DMS153 treated with DMSO at 0.1 percent for 48 hours (cell line): ENCODE data around the gene PARP8.
"Not testable (repeated sequence)": the region's sequence is repeated elsewhere in the genome, so short reads cannot be mapped to it uniquely, and the experiment has no call there.

Experiments
- DNase-seq: peaks from one replicate; lab custom pipeline; 2025; ENCODE audit not compliant: unreplicated experiment; lab: John Stamatoyannopoulos, UW

The PARP8 gene

DNA sequence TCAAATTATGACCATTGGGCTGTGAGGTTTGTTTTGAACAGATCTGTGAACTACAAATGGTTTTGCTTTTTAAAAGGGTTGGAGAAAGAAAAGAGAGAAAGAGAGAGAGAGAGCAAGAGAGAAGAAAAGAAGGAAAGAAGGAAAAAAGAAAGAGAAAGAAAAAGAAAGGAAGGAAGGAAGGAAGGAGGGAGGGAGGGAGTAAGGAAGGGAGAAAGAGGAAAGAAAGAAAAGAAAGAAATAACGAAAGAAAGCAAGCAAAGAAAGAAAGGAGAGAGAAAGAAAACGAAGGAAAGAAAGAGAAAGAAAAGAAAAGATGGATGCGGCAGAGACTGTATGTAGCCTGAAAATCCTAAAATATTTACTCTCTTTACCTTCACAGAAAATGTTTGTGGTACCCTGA is 104.0 kb downstream of the PARP8 start:
- no peak for DNase-seq

- not testable (repeated sequence) for DNase-seq
These were observed 108.2 kb downstream of the PARP8 start for GRCh38 chr5:50774446-50775175.

DNA sequence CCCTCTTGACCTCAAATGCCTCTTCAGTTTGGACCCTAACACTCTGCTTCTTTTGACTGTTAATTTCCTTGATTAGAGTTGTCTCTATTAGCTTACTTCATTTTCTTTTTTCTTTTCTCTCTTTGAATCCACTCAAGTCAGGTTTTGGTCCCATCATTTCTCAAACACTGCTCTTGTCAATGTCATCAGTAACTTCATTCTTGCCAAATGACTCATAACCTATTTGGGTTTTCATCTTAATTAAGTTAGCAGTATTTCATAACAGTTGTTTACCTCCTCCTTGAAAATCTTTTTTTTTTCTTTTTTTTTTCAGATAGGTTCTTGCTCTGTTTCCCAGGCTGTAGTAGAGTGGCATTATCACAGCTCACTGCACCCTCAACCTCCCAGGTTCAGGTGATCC is 119.6 kb downstream of the PARP8 start:
- DNase-seq = no peak

DNA sequence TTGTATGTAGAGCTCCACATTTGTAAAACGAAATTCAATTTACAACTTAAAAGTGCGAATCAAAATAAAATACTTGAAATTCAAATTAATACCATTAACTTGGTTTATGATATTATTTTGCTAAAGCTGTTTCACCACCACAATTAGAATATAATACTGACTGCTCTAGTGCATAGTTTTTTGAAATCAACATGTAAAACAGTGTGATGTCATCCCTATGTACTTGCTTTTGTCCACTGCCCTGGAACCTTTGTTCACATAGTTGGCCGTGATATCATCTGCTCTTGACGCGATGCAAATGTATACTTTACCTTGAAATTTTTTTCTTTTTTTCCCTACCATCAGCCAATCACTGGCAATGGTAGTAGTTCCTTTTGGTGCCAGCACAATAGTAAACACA is 125.4 kb downstream of the PARP8 start:
- DNase-seq = no peak

- DNase-seq = no peak
These were observed 126.4 kb downstream of the PARP8 start for GRCh38 chr5:50792843-50793242.

GRCh38 chr5:50794812-50795211 is 128.4 kb downstream of the PARP8 start:
- no peak for DNase-seq

- no peak for DNase-seq
These were observed 131.6 kb downstream of the PARP8 start for GRCh38 chr5:50798002-50798401.

GRCh38 chr5:50799596-50799995 is 133.2 kb downstream of the PARP8 start:
- DNase-seq = no peak

DNA sequence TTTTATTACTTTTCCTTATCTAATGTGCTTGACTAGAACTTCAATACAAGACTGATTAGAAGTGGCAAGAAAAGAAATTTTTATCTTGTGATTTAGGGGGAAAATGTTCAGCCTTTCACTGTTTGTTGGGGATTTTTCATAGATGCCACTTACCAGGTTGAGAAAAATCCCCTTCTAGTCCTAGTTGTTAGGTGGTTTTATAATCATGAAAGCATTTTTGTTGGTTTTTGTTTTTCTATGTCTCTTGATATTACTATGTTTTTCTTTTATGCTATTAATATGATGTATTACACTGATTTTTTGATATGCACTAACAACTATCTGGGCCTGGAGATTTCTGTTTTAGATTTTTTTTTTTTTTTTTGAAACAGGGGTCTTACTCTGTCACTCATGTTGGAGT is 134.0 kb downstream of the PARP8 start:
- no peak for DNase-seq

DNA sequence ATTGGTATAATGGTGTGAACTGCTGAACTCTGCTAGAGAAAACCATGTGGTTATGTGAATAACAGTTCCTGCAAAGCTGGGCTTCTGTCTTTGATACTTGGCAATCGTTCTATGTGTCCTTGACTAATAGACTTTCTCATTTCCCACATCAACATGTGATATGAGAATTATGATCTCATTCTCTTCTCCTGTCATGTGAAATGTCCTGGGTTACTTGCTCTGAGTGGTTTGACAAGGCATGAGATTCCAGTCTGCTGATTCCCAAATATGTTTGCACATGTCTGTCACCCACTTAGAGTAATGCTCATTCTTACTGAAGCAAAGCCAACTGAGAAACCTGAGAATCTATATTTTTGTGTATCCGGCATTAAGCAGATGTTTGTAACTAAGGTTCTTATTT is 141.2 kb downstream of the PARP8 start:
- DNase-seq = no peak

DNA sequence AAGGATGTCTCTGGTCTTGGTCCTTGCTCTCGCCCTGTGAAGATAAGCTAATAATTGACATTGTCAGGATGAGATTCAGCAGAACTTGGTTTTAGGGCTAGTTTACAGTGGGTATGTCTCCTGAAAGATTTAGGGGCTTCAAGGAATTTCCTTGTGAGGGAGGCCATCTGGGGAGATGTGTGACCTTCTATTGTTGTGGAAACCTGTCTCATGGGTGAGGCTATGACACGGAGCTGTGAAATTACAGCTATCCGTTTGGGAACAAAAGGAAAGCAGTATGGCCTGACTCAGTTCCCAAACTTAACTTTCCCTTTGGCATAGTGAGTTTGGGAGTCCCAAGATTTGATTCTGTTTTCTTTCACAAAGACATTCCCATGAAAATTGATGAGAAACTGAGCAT is 142.0 kb downstream of the PARP8 start:
- no peak for DNase-seq

DNA sequence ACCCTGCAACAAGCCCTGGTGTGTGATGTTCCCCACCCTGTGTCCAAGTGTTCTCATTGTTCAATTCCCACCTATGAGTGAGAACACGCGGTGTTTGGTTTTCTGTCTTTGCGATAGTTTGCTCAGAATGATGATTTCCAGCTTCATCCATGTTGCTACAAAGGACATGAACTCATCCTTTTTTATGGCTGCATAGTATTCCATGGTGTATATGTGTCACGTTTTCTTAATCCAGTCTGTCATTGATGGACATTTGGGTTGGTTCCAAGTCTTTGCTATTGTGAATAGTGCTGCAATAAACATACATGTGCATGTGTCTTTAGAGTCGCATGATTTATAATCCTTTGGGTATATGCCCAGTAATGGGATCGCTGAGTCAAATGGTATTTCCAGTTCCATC is 145.3 kb downstream of the PARP8 start:
- DNase-seq = not testable (repeated sequence)

DNA sequence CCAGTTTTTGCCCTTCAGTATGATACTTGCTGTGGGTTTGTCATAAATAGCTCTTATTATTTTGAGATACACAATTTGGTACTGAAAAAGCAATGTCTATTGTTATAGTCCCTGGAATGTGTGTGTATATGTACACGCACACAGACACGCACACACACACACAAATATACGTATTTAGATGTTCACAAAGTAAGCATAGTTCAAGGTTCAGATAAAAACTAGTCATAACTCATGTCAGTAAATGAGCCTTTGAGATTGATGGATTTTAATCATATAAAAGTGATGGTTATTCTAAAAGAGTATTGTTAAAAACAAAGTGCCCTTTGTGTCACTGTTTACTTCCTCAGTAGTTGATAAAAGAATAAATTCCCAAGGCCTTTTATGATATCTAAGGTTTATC is 147.3 kb downstream of the PARP8 start:
- DNase-seq = no peak

DNA sequence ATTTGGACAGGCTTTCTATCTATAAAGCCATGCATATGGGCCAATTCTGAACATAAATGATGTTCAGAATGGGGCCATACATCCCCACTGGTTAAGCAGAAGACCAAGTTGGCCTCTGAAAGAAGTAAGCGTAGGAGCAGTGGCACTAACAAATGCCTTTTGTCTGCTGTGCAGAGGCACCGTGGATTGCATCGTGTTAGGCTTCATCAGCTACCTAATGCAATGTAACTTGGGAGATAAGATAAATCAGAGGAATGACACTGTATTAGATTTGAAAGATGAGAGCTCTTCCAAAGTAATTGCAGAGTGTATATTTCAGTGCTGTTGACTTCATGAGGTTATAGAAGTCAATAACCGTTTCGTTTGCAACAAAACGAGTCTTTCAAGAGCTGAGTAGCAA is 148.1 kb downstream of the PARP8 start:
- no peak for DNase-seq

- no peak for DNase-seq
These were observed 155.6 kb downstream of the PARP8 start for GRCh38 chr5:50822046-50822445.

GRCh38 chr5:50822761-50823160 is 156.3 kb downstream of the PARP8 start:
- DNase-seq = no peak

DNA sequence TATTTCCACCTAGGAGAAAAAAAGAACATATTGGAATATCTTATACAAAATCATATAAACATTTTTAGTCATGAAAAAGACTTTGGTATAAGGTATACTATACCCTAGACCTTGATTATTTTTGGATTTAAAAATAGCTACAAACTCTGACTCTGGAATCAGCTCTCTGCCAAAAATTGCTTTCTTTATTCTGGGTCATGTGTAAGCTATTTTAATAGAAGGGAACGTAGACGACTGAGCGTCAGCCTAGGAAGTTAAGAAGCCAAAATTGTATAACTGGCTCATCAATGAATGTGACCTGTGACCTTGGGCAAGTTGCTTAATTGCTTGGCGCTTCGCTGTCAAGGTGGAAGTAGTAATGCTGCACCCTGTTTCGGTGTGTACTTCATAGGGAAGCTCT is 157.1 kb downstream of the PARP8 start:
- DNase-seq = no peak

DNA sequence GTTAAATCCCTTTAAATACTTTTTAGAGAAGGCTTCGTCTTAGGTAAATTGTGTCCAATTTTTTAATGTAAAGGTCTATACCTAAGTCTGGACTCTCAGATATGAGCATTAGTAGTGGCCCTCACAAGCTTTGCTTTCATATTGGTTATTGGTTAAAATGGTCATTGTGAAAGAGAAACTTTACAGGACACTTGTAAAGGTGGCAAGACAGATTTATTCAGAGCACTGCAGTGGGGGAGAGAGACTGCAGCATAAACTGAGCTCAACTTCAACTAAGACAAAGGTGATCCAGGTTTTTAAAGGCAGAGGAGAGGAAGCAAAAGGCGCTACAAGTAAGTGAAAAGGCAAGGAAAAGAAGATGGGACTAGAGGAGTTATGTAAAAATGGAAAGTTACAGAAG is 157.7 kb downstream of the PARP8 start:
- DNase-seq = no peak

DNA sequence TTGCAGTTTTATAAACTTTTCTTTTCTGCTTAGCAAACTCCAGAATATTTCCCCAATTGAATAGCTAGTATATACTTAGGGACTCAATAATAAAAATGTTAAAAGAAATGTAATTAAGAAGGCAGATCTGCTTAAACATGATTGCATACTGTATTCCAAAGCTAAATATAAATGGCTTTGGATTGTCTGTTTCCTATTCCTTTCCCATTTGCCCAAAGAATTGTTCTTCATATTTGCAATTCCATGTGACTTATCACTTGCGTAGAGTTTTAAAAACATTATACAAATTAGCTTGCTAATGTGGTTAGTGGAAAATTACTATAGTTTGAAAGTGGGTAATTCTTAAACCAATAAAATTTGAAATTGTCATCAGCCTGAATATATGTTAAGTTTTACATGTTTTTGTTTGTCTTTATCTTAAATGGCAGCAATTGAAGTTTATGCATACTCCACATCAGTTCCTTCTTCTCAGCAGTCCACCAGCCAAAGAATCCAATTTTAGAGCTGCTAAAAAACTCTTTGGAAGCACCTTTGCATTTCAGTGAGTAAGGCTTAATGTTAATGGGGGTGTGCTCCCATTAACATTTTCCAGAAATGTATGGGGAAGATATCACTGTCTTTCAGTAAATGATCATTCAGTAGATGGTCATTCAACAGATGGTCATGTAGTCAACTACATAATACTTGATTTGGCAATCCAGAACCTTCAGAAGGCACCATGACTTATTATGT is 161.2 kb downstream of the PARP8 start:
- no peak for DNase-seq

DNA sequence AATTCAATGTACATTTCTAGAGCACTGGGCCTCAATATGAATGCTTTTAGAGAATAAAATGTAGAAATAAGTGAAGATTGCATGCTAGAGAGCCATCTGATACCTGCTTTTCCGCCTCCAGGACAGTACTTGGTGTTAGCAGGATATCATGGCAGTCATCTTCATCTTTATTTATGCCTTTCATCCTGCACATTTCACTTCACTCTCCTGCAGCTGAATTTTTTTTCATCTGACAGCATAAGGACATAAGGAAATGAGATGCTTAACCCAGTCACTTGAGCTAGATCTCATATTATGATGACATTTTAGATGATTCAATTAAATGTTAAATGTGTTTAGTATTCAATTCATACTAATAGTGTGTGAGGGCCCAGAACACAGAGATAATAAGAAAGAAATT is 162.6 kb downstream of the PARP8 start:
- DNase-seq = no peak

GRCh38 chr5:50832657-50833284 is 166.3 kb downstream of the PARP8 start:
- no peak for DNase-seq

DNA sequence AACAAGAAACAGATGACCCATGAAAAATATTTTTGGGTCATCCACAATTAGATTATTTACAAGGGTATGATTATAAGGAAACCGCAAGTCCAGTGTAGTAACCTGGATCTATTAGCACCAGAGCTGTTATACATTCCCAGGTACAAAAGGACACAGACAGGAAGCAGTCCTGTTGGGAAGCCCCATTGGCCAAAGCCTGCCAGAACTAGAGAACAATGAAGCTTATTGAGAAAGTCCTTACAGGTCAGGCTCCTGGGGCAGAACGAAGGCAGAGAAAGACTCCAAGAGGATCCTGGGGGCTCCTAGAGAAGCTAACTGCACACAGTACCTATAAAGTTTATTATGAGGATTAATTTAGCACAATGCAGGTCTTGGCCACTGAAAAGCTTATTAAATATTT is 169.9 kb downstream of the PARP8 start:
- DNase-seq = no peak
